Islet precursor cell (in vitro differentiated cells): ENCODE results near the gene CHKA.

Experiments used
- DNase-seq: peaks from one replicate; pipeline ENCODE4 v3.0.0-alpha.2; 2018

Gene CHKA

DNA sequence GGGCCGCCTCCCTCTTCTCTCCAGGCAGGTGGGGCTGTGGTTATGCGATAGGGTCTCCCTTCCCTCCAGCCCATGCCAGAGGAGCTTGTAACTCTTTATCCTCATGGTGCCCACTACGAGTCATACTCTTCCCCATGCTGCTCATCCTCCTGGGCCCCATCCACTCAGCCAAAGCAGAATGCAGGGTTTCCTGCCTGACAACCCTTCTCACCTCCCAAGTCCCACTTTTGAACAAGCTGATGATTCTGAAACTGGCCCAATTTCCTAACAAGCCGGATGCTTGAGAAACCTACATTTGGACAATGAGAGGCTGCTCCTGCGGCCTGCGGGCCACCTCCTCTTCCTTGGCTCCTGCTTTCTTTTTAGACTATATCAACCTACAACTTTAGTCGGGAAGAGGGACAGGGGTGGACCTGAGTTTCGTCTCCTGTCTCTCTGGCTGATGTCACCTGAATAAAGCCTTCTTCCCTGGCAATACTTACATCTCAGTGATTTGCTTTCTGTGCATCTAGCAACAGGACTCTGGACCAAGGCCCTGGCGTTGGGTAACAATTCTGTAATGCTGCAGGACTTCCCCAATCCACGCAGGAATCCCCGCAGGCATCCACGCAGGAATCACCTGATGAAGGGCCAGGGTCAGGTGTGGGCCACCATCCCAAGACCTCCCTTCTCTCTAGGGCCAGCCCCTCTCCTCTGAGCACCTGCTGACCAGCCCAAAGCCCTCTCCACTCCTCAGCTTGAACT, 92.2 kb downstream of the CHKA start:
- no peak for DNase-seq

DNA sequence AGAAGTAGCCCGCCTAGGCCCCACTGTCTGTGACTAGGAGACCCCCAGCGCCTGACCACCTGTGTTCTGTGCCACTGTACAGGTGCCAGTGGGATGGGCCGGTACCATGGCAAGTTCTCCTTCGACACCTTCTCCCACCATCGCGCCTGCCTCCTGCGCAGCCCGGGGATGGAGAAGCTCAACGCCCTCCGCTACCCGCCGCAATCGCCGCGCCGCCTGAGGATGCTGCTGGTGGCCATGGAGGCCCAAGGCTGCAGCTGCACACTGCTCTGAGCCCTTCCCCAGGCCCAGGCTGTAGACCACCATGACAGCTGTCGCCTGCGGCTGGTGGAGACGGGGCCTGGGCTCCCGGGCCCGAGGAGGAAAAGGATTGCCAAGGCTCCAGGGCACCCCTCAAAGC, 93.5 kb downstream of the CHKA start:
- no peak for DNase-seq

DNA sequence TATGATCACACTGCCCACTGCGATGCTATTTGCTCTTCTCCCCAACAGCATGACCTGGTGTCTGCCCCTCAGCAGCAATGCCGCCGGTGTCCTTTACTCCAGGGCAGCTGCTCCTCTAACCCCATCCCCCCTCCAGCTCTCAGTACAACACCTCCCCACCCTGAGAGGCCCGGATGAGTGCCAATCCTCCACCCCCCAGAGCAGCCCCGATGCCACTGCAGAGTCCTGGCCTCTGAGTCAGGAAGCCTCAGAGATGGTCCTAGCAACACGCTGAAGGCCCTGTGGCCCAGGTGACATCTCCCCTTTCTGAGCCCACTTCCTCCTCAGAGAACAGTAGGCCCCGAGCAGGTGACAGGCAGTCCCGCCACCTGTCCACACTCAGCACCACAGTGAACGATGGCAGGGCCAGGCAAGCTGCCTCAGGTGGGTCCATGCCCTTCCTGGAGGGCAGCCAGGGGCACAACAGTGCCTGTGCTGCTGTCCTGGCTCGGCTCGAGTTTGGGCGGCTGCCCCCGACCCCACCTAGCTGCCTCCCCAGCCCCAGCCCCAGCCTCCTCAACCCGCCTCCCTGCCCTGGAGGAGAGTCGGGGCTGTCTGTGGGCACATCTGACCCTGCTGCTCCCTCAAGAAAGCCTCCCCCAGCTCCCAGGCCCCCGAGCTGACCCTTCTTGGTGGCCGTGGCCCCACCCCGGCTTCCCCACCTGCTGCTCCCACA, 94.6 kb downstream of the CHKA start:
- DNase-seq, result no peak

DNA sequence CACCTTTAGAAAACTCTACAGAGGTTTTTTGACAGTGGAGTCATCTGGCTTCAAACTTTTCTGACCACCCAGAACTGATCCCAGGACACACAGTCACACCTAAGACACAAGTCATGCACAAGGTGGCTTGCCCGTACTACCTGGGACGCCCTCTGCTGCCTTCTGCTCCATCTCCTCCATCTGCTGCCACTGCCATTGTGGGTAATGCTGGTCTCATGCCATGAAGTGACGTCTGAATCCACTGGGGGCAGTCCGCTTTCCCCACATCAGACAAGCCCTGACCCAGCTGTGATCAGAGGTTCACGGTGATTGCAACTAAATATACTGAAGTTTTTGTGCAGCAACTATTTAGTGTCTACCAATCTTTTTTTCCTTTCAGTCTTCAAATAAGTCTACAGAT, 96.1 kb downstream of the CHKA start:
- DNase-seq, result no peak

DNA sequence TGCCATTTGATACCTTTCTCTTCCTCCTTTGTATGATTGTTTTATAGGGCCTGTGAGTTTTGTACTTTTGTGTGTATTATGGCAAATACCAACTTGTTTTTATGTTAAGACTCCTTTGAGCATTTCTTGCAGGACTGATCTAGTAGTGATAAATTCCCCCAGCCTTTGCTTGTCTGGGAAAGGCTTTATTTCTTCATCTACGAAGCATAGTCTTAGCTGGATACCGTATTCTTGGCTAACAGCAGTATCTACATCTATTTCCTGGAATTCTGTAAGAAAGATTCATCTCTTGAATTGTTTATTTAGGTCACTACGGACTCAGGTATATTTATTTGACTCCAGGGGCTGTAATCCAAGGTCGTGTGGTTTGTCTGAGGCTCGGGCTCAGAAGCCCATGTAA, 96.7 kb downstream of the CHKA start:
- no peak for DNase-seq

DNA sequence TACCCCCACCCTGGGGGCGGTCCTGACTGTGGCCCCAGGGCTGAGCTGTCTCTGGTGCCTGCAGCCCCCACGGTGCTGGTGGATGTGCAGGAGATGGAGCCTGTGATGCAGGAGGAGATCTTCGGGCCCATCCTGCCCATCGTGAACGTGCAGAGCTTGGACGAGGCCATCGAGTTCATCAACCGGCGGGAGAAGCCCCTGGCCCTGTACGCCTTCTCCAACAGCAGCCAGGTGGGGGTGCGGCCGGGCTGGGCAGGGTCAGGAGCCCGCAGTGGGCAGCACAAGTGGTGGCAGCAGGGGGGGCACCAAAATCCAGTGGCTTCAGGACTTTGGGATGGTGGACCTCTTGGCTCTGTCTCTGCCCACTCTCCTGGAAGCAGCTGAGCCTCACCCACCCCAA, 98.7 kb downstream of the CHKA start:
- no peak for DNase-seq

DNA sequence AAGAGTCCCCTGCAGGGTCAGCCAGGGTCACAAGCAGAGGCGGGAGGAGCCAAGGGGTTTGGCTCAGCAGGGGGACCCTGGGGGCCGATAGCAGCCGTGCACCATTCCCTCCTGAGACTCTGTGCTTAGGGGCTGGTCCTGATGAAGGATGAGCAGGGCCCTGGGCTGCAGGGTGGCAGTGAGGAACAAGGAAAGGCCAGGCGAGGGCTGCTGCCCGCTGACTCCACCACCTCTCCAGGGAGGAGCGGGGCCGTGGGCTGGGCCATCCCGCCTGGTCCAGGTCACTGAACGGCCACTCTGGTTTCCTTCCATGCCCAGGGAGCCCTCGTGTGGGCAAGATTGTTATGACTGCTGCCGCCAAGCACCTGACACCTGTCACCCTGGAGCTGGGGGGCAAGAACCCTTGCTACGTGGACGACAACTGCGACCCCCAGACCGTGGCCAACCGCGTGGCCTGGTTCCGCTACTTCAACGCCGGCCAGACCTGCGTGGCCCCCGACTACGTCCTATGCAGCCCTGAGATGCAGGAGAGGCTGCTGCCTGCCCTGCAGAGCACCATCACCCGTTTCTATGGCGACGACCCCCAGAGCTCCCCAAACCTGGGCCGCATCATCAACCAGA, 99.9 kb downstream of the CHKA start:
- no peak for DNase-seq

DNA sequence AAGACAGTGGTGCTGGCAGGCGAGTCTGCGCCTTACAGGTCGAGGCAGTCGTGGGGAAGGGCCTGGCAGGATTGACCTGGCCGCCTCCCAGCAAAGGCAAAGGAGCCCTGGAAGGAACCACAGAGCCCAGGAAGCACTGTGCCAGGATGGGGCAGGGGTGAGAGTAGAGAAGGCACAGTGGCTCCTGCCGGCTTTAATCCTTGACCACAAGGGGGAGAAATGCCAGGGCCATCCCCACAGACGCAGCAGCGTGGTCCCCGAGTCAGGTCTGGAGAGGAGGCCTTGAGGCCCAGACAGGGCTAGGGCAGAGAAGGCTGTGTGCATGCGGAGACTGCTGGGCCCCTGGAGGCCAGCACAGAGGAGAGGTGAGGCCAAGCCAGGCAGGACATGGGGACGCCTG, 100.6 kb downstream of the CHKA start:
- no peak for DNase-seq

DNA sequence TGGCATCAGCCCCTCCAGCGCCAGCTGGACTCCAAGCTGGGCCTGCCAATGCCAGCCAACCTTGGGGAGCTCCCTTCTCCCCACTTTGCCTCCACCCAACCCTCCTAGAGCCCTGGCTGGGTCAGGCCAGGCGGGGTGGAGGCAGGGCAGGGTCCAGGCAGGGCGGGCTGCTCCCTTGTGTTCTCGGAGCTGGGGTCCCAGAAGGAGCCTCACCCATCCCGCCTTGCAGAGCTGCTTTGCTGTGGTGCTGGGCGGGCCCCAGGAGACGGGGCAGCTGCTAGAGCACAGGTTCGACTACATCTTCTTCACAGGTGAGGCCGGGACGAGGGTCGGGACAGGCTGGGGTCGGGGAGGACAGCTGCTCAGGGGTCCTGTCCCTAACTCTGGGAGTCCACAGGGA, 101.7 kb downstream of the CHKA start:
- no peak for DNase-seq

DNA sequence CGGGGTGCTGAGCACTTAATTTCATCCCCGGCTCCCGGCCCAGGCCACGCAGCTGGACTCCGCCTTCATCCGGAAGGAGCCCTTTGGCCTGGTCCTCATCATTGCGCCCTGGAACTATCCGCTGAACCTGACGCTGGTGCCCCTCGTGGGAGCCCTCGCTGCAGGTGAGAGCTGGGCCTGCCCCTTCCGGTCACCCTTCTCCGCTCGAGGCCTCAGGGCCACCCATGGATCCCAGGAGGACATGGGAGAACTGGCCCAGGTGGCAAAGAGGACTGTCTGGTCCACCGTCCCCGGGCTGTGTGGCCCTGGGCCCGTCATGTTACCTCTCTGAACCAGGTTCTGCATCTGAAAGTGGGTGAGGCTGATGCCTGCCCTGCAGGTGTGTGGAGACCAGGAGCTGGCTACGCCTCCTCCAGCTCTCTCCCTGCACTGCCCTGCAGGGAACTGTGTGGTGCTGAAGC, 102.4 kb downstream of the CHKA start:
- DNase-seq, result no peak

DNA sequence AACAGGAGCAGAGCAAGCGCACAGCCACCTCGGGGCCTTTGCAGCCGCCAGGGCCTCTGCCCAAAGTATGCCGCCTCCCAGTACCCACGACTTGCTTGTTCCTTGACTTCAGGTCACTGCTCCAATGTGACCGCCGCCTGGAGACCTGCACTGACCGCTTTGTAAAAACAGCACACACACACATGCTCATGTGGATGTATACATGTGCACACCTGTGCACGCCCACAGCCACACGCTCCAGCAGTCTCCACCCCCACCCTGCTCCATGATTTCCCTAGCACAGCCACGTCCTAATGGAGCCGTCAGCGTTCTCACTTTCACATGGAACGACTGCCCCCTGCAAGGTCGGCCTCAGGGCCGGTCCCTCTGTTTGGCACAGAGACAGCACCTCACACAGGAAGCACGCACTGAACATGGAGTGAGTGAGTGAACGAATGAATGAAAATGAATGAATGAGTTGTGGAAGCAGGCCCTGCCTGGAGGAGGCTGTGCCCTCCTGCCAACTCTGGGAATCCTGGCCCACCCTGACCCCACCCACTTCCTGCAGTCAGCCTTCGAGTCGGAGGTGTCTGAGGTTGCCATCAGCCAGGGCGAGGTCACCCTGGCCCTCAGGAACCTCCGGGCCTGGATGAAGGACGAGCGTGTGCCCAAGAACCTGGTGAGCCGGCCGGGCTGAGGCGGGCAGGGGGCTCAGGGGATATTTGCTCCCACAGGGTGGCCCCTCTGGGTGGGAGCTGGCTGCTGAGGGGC, 103.0 kb downstream of the CHKA start:
- no peak for DNase-seq

DNA sequence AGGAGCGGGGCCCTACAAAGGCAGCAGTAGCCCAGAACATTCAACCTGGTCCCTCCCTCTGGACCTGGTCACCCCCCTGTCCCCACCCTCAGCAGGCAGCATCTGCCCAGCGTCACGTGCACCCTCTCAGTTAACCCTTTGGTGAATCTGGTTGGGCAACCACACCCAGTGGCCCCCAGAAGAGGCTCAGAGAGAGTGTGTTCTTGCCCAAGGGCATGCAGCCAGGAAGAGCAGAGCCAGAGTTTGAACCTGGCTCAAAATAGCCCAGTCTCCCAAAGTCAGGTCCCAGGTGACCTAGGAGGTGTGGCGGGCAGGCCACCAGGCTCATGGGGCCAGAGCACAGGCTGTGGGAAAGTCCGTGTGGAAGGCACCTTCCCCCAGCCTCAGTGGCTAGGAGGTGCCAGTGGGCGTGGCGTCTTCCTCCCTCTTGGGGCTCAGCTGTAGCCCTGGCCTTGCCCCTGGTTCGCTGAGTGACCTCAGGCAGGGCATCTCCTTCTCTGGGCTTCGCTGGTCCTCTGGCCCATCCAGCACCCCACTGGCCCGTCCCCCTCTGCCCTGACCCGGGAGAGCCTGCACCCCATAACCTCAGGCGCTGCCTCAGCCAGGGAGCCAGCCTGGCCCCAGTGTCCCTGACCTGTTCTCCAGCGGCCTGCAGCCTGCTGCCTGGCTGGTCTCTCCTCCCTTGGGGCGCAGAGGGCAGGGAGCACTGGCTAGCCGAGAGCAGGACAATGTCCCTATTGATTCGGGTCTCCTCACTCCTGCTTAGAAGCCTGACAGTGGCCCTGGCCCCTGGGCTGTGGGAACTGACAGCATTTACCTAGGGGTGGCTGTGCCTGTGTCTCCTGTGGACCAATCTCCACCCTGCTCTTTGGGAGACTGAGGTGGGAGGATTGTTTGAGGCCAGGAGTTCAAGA, 104.0 kb downstream of the CHKA start:
- peak; percentile 92 for DNase-seq

DNA sequence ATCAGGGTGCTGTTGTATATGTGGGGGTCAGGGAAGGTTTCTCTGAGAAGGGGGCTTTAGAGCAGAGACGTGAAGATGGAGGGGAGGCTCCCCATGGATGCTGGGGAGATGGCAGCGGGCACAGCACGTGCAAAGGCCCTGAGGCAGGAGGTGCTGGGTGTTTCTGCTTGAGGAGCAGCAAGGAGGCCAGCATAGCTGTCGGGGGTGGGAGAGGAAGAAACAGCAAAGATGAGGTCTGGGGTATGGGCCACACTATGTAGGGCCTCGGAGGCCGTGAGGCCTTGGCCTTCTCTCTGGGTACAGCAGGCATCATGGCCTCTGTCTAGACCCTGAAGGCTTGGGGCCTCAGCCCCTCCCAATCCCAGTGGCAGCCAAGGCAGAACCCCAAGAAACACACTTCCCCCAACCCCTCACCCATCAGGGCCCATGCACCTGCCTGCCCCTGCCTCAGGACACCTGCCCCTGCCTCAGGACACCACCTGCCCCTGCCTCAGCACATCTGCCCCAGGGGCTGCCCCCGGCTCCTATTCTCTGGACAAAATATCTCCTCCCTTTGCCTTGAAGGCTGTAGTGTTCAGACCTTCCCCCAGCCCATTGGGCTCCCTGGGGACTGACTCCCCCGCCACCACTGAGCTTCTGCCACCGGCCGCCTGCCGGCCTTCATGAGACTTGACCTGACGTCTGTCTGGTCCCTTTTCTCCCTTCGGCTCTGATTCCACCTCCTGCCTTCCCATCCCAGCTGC, 104.9 kb downstream of the CHKA start:
- DNase-seq, result no peak

DNA sequence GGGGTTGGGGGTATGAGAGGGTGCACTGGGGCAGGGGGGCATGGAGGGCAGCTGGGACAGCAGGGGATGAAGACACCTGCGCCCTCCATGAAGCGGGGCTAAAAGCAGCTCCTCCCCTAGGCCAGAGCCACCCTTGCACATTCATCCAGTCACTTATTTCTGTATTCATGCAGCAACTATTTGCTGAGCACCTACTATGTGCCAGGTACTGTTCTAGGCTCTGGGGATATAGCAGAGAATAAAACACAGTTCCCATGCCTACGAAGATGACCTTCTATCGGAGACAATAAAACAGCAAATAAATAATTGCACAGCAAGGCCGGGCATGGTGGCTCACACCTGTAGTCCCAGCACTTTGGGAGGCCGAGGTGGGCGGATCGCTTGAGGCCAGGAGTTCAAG, 105.7 kb downstream of the CHKA start:
- no peak for DNase-seq

DNA sequence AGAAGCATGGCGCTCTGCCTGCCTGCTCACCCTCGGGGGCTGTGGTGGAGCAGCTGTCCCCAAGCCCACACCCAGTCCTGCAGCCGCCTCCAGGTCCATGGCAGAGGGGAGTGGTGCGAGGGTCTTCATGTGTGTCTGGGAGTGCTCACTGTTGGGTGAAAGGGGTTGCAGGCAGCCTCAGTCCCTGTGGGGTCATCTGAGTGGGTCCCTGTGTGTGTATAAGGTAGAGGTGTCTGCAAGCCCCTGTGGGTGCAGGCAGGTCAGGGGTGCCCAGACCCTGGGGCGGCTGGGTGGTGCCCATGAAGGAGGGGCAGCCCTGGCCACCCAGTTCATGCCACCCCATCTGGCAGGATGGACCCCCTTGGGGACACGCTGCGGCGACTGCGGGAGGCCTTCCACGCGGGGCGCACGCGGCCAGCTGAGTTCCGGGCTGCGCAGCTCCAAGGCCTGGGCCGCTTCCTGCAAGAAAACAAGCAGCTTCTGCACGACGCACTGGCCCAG, 106.2 kb downstream of the CHKA start:
- DNase-seq, result no peak

DNA sequence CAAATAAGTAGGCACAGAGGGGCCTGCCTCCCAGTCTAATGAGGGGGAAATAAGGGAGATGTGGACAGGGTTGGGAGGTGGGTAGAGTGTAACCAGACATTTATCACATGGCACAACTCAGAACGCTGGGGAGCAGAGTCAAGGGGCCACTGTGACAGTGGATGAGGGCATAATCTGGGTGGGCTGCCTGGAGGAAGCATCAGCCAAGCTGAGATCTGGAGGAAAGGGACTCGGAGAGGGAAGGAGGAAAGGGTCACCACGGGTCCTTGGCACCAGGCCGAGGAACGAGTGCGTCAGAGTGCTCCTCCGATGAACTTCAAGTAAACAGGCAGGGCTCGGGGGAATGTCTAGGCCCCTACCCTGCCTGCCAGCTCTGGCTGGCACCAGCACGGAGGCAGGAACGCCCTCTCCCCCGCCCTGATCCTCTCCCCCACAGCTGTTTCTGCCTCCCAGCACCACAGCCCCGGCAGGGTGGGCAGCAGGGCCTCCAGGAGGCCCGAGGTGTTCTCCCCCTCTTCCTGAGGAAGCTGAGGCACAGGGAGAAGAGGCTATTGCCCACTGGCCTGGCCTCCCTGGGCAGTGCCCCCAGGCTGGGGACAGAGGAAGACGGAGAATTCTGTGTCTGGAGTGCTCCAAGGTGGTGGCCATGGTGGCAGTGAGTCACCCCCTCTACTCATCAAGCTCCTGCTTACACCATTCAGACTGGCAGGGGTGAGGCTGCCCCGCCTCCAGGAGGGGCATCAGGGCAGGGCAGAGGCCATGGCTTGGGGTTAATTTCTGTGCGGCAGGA, 106.8 kb downstream of the CHKA start:
- peak; percentile 73 for DNase-seq

DNA sequence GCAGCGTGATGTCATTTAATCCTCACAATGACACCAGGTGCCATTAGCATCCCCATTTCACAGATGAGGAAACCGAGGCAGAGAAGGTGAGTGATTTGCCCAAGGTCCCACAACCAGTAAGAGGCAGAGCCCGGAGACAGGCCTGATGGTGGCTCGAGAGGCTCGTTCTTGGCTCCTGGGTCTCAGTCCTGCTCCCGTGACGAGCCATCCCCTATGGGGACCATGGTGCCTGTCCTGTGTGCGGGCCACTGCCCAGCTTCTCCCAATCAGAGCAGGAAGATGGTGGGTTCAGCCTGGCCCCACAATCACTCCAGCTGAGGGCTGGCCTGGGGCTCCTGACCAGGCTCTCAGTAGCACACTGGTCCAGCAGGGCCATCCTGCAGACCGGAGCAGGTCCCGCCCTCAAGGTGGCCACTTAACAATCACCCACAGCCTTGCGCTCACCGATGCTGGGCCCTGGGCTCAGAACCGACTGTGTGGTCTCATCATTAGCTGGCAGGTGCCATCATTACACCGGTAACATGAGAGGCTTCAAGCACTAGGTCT, 107.5 kb downstream of the CHKA start:
- no peak for DNase-seq

DNA sequence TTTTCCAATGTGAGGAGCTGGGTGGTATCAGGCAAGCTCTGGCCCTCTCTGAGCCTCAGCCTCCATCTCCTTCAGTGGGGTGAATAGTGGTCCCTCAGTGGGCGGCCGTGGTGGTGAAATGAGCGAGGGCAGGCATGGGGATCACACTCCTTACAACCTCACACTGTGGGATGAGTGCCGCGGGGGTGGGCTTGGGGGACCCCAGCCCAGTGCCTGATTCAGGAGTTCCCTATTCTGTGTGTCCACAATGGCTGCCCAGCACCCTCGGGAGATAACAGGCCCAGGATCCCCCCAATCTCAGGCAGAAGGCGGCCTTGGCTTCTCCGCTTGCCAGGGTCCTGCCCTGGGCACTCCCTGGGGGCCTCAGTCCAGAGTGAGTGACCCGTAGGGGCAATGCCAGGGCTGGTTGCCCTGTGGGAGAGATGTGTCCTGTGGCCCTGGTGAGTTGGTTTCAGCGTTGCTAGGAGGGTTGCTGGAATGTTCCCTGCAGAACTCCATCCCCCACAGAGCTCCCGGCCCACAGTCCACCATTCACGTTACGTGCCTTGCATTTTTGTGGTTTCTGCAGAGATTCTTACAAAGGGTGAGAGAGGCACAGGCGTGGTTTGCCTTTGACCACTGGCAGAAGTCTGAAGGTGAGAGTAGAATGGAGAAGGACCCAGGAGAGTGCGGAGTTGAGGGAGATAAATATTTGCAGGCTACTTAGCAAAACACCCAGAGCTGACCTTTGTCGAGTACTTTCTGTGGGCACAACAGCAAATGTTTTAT, 108.2 kb downstream of the CHKA start:
- peak; percentile 95 for DNase-seq
